22Rv1 (cell line): ENCODE measurements around the gene FER.

Experiments used
- CTCF ChIP-seq: fragments of 450-650 bp; IDR thresholded peaks from 2 replicates; pipeline ENCODE4 v1.5.1; 2017; ENCODE audit warnings: mild to moderate bottlenecking
- ZFX ChIP-seq: fragments of 450-650 bp; IDR thresholded peaks from 2 replicates; pipeline ENCODE4 v1.6.1; 2017; ENCODE audit warnings: antibody characterized with exemption, borderline replicate concordance

- TF ChIP-seq CTCF (no peak), ZFX (no peak)
Observed at GRCh38 chr5:109027983-109028607, 280.4 kb downstream of the FER start.
